ENCODE results near the gene TRIM66.

Gene TRIM66

DNA sequence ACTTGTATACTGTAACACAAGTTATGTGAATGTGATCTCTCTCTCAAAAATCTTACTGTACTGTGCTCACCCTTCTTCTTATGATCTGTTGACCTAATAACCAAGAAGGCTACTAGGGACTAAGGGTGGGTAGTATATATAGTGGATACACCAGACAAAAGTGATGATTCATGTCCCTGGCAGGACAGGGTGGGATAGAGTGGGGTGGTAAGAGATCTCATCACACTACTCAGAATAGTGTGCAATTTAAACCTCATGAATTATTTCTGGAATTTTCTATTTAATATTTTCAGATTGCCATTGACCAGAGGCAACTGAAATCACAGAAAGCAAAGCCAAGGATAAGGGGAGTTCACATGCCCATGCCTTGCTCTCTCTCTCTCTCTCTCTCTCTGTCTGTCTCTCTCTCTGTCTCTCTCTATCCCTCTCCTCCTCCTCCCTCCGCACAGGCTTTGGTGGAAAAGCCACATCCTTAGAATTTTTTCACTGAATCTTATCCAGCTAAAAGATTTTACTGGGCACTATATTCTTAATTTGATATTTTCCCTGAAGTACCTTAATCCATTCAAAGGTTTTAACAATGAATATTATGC lies 76.4 kb downstream of the TRIM66 start:
- no peak for DNase-seq

GRCh38 chr11:8604078-8604723 lies 78.3 kb downstream of the TRIM66 start:
- DNase-seq: no peak

DNA sequence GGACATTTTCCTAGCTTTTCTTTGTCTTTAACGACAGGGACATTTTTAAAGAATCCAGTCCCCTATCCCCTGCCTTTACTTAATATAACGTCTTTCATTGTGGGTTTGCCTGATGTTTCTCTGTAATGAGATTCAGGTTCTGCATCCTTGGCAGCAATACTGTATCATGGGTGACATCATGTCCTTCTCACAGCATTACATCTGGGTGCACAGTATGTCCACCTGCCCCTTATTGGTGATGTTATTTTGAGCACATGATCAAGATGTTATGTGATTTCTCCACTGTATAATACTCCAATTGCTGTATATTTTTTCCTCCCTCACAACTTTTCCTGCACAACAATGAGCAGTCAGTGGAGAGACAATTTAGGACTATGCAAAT lies 78.8 kb downstream of the TRIM66 start:
- DNase-seq: no peak

- no peak for DNase-seq
Observed at GRCh38 chr11:8601376-8602133, 80.9 kb downstream of the TRIM66 start.

- no peak for DNase-seq
Observed at GRCh38 chr11:8598506-8598905, 84.0 kb downstream of the TRIM66 start.

DNA sequence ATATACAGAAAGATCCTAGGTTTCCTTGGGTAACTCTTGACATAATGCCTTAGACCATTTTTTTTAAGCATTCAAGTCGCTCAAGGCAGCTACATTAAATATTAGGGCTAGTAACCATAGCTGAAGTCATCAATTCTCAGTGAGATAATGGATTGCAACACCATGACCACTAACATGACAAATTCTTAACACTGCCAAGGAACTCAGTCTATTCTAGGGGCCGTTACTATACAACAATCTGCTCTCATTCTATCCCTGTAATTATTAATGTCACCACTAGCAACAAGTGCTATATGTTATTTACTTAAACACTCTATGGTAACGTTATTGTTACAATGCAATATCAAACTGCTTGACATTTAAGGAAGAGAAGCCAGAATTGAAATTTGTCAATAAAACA lies 85.3 kb downstream of the TRIM66 start:
- no peak for DNase-seq

GRCh38 chr11:8596504-8597046 lies 85.9 kb downstream of the TRIM66 start:
- no peak for DNase-seq

DNA sequence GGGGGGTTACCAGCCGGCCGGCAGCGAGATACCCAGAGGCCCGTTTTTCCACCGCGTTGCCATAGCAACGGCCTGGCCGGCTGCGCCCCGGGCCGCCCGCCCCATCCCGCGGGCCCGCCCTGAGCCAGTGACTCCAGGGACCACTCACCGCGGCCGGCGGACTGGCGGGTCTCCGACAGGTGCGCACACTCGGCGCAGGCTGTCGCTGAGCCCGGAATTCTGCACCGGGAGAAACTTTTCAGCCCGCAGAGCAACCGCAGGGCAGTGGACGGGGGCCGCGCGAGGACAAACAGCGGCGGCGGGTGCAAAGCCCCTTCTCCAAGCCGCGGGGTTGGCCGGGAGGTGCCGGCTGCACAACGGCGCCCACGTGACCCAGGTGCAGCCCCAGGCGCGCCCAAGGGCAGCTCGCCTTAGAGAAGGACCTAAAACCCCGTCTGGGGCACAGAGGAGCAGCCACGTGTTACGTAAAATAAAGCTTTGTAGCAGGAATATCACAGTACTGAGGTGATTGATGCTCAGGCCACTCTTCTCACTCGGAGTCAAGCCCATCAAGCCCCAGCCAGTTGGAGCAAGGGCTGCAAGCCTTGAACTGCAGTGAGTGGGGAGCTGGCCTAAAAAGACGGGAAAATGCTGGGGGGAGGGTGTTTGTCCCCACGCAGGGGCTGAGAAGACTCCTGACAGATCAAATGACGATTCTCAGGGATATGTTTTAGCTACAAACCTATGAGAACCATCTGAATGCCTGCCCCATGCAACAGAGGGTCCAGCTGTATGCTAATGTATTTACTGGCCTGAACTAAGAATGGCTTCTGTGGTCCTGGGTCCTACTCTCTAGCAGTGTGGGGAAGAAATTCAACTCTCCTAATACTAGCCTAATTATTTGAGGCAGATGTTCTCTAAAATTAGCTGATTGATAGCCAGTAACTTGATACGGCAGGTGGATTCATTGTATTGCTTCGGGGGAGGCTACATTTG lies 88.2 kb downstream of the TRIM66 start, which contains the start of gene STK33:
Gene STK33 (minus strand): TSS at position 294 of the 975 bp plus-strand sequence. CDS start 119,323 bp downstream, outside the sequence.
- no peak for DNase-seq

DNA sequence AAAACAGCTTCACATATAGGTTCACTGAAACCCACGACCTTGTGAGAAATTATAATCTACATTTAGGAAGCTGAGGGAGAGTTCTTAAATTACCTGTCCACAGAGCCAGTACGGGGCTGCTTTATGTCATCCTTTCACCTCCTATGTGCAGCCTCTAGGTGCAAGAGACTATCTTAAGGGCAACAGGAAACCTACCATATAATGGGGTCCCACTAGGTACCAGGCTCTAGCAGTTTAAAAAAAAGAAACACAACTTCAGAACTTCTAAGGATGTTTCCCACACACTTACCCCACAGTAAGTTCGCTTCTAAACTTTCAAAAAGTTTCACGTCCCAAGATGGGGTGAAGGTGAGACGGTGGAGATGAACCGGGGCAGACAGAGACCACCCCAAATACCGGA lies 89.0 kb downstream of the TRIM66 start:
- no peak for DNase-seq

- no peak for DNase-seq
Observed at GRCh38 chr11:8587915-8588314, 94.5 kb downstream of the TRIM66 start.

DNA sequence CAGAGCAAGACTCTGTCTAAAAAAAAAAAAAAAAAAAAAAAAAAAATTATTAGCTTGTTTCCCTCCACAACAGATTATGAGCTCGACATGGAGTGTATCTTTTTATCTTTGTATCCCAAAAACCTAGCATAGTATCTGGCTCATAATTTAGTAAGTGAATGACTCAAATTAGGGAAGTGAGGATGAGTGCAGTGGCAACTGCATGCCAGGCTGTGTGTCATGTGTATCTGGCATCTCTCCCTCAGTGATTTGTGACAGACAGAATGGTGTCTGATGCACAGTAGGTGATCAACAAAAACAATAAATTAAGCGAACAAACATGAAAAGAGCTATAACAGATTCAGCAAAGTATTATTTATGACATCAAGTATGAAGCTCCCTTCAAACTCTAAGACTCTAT lies 95.7 kb downstream of the TRIM66 start:
- DNase-seq: no peak

GRCh38 chr11:8586184-8586583 lies 96.3 kb downstream of the TRIM66 start:
- DNase-seq: no peak

DNA sequence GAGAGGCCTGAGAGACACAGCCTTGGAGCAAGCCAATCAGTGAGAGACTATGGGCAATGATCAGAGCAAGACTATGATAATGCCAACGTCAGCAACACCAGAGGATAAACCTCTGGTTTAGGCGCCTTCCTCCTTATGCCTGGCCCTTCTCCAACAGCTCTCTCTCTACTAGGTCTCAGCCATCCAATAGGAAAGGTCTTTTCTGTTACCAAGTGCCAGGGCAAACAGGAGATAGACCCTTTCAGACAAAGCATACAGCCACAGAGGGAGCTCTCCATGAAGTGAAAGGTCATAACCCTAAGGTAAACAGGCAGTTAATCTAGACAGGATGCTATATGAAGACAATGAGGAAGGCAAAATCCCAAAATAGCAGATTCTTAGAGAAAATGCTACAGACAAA lies 98.0 kb downstream of the TRIM66 start:
- DNase-seq: no peak

DNA sequence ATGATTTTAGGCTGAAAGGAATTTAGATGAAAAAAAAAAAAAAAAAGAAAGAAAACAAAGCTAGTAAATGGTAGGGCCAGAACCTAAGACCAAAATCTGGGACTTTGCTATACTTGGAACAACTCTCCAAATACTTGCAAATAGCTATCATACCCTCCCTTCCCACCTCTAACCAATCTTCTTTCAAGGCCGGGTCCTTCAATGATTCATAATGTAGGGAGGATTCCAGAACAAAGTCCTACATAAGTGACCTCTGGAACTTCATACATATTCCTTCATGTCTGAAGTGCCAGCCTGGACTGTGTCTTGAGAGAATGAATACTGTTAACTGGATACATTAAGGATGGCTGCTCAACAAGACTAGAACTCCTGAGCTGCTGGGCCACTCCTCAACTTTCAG lies 98.4 kb downstream of the TRIM66 start:
- no peak for DNase-seq

DNA sequence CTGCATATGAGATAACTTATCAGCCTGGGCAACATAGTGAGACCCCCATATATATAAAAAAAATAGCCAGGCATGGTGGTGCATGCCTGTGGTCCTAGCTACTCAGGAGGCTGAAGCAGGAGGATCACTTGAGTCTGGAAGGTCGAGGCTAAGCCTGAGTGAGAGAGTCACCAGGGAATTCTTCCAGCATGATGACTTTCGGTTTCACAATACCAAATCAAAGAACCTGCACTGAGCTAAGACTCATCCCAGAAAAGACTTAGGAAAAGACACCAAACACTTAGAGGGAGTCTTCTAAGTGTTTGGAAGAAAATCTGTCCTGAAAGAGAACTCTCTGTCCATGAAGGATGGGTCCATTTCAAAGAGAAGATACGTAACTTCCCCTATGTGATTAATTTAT lies 101.2 kb downstream of the TRIM66 start:
- DNase-seq: no peak

- no peak for DNase-seq
Observed at GRCh38 chr11:8577791-8578581, 104.5 kb downstream of the TRIM66 start.

GRCh38 chr11:8574798-8575197 lies 107.7 kb downstream of the TRIM66 start:
- no peak for DNase-seq

DNA sequence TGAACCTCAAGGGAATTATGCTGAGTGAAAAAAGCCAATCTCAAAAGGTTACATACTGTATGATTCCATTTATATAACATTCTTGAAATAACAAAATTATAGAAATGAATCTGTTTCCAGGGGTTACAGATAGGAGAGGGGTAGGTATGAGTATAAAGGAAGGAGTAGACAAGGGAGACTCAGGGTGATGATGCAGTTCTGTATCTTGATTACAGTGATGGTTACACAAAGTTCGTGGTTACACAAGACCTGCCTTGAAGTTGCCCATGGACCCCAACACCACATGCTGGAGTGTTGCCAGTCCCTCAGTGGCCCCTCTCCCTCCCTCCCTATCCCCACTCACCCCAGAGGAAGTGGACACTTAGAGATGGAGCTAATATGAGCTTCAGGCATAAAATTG lies 108.7 kb downstream of the TRIM66 start:
- DNase-seq: no peak

DNA sequence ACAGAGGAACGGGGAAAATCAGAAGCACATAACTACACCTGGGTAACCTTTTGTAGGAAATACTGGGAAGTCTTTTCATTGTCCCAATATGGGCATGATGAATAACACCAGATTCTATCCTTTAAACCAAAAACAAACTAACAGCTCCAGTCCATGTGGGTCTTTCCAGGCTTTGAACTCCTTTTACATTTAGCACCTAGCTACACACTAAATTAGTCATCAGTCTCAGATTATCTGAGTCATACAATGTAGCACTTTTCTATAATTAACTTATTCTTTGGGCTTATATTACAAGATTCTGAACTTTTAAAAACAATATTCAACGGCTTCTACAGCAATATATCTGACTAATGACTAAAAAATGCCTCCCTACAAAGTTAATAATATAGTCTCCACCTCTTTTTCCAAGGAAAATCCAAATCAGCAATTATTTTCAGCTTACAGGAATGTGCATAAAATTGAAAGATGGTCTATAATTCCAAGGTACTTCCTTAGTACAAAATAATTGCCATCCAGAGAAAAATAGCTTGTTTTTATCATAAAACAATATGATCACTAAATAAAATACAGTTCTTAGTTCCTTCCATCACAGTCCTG lies 114.8 kb downstream of the TRIM66 start:
- DNase-seq: no peak

- no peak for DNase-seq
Observed at GRCh38 chr11:8566613-8567210, 115.8 kb downstream of the TRIM66 start.

GRCh38 chr11:8564526-8564925 lies 117.9 kb downstream of the TRIM66 start:
- DNase-seq: no peak

Measured in activated effector memory CD4-positive, alpha-beta T cell treated with Interleukin-2 at 50 U/mL for 16 hours (primary cell).